ENCODE measurements around the gene ZNF618.

GRCh38 chr9:114048533-114049415 is 172.7 kb downstream of the ZNF618 start:
- TF ChIP-seq POLR2AphosphoS5 (IDR thresholded peaks at IDR 0.05; ENCODE audit: low read depth, low read length) (no peak), POLR2A (IDR thresholded peaks at IDR 0.05; ENCODE audit: low read depth, low read length) (no peak)

All from GM12892 (cell line).